BLaER1 (cell line): ENCODE measurements around the gene TECPR1.

Experiments used
- H3K27ac ChIP-seq: shearing (Covaris generic); formaldehyde crosslinking; 2 replicates; pipeline ENCODE4 v1.8.1; 2022
- H3K27me3 ChIP-seq: shearing (Covaris generic); formaldehyde crosslinking; 2 replicates; pipeline ENCODE4 v1.8.1; 2022
- H3K36me3 ChIP-seq: shearing (Covaris generic); formaldehyde crosslinking; 2 replicates; pipeline ENCODE4 v1.8.1; 2022
- H3K4me1 ChIP-seq: shearing (Covaris generic); formaldehyde crosslinking; 2 replicates; pipeline ENCODE4 v1.8.1; 2022
- H3K4me2 ChIP-seq: shearing (Covaris generic); formaldehyde crosslinking; 2 replicates; pipeline ENCODE4 v1.8.1; 2022
- H3K4me3 ChIP-seq: shearing (Covaris generic); formaldehyde crosslinking; 2 replicates; pipeline ENCODE4 v1.8.1; 2022
- H3K9ac ChIP-seq: shearing (Covaris generic); formaldehyde crosslinking; 2 replicates; pipeline ENCODE4 v1.8.1; 2022
- H3K9me3 ChIP-seq: shearing (Covaris generic); formaldehyde crosslinking; 2 replicates; pipeline ENCODE4 v1.8.1; 2022
- H4K20me1 ChIP-seq: shearing (Covaris generic); formaldehyde crosslinking; 2 replicates; pipeline ENCODE4 v1.8.1; 2022
- Cebpa-rat ChIP-seq: shearing (Covaris generic); IDR thresholded peaks from 2 replicates; pipeline ENCODE4 v1.8.1; 2022

The TECPR1 gene

DNA sequence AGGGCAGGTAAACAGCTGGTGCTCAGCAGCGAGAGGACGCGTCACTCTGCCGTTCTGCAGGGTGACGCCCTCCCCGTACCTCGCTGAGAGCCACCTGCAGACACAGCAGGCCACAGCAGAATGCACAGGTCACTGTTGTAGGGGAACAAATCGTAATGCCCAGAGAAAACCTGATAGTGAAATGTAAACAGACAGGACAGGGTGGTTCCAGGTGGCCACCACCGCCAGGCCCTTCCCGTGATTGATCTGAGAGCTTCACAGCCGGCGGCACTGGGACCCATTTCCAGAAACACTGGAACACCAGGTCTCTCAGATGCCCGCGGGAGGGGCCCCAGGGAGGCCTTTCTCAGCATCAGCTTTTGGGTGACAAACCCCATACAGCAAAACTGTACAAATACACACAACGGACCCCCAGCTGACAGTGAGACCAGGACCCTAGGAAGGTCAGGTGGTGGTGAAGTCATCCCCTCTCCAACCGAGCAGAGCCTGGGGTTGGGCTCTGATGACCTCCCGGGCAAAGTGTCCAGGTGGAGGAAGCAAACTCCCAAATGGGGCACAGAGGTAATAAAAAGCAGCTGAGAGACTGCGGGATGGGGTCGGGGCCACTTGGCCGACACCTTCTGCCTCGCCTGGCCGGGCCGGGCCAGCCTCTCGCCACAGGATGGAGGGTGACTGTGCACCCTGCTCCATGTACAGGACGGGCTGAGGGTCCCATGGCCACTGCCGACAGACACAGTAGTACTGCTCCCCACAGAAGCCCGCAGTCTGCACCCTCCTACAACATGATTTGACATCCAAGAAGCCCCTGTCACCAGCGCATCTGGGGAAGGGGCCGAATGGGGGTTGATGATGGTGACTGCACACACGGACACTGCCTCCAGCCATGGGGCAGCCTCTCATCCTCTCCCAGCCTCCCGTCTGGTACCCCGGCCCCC is 36.2 kb downstream of the TECPR1 start:
- Histone ChIP-seq H3K9ac (no peak overlapping the region), H3K4me3 (no peak overlapping the region), H3K27me3 (no peaks in the 10 kb centered on the region), H4K20me1 (no peaks in the 10 kb centered on the region), H3K36me3 (peaks cover 17% of the 10 kb centered on the region), H3K4me1 (peaks cover 39% of the 10 kb centered on the region), H3K27ac (no peak overlapping the region), H3K9me3 (no peaks in the 10 kb centered on the region), H3K4me2 (no peak overlapping the region)
- TF ChIP-seq Cebpa-rat, result no peak

DNA sequence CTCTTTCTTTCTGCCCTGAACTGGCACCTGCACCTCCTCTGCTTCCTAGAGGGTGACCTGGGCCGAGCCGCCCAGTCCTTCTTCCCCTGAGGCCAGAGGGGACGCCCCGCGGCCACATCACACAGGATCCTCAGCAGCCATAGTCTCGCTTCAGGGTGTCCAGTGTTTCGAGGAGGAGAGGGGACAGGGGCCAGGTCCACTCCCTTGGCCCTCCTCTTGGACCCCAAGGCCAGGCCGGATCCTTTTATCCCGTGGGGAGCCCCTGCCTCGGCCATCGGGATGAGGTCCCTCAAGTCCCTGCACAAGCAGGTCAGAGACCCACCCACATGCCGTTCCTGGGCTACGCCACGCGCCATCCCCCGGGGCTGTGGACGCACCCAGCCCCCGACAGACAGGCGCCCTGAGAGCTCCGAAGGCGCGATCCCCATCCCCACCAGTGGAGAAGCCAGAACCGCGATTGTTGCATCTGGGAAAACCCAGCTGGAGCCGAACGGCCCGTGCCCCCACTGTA is 37.2 kb downstream of the TECPR1 start:
- Histone ChIP-seq H3K36me3 (peaks cover 17% of the 10 kb centered on the region), H4K20me1 (no peaks in the 10 kb centered on the region), H3K4me3 (no peak overlapping the region), H3K9ac (no peak overlapping the region), H3K27me3 (no peaks in the 10 kb centered on the region), H3K4me2 (no peak overlapping the region), H3K27ac (no peak overlapping the region), H3K9me3 (no peaks in the 10 kb centered on the region), H3K4me1 (peaks cover 36% of the 10 kb centered on the region)
- TF ChIP-seq Cebpa-rat, result no peak

DNA sequence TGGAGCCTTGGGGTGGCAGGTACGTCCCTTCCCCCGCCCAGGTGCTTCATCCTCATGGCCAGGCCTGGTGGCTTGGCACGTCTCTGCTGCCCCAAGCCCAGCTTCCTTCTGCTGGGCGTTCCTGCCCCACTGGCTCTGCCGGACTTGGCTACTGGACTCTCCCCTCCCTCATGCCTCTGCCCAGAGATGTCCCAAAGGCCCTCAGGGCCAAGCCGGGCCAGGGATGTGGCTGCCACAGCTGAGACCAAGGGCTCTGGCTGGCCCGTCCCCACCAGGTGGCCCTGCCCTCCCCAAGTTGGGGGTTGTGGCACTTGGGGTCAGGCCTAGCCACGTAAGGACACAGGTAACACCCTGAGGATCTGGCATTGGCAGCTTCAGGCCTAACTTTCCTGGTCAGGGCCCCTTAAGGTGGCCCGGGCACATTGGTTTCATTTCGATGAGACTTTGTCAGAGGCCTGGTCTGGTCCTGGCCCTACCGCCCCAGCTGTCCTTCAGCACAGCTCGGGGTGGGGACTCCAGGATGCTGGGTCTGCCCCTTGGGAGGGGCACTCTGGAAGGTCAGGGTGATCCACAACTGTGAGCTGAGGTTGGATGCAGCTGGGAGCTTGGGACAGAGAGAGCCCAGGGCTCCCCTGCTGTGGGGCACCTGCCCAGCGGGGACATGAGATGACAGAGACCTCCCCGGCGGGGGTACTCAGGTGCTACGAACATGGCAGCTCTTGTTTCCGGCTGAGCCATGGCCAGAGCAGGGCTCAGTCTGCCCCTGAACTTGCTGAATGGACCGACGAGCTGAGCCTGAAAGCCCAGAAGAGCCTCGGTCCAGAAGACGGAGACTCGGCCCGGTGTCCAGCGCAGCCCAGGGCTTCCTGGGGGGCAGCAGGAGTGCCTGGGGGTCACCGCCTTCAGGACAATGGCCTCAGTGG is 37.9 kb downstream of the TECPR1 start:
- TF ChIP-seq Cebpa-rat, result no peak
- Histone ChIP-seq H3K27me3 (no peaks in the 10 kb centered on the region), H4K20me1 (no peaks in the 10 kb centered on the region), H3K4me1 (peaks cover 30% of the 10 kb centered on the region), H3K27ac (no peak overlapping the region), H3K9ac (no peak overlapping the region), H3K4me2 (no peak overlapping the region), H3K36me3 (peaks cover 17% of the 10 kb centered on the region), H3K9me3 (no peaks in the 10 kb centered on the region), H3K4me3 (no peak overlapping the region)

DNA sequence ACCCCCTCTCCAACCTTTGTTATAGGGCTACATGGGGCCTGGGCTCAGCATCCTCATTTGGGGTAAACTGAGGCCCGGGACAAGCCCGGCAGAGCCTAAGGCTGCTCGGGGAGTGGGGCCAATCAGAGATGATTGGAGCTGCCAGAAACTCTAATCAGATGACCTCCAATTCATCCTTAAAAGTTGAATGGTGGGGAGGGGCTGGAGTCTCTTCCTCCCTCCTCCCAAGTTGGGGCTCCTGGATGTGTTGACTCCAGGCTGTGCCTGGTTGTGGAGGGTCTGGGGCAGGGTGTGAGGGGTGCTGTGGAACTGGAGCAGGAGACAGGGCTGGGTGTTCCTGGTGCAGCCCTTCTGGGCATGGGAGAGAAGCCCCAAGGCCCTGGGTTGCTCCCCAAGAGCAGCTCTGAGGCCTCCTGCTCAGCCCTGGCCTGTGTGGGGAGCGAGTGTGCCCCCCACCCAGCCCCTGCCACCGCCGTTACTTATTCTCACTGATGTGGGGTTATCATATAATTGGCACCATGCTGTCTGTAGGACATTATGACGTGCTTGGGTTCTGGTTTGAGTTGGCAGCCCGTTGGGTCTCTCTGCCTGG is 38.6 kb downstream of the TECPR1 start:
- no peak overlapping the region for H3K4me2 ChIP-seq
- TF ChIP-seq Cebpa-rat, result no peak

DNA sequence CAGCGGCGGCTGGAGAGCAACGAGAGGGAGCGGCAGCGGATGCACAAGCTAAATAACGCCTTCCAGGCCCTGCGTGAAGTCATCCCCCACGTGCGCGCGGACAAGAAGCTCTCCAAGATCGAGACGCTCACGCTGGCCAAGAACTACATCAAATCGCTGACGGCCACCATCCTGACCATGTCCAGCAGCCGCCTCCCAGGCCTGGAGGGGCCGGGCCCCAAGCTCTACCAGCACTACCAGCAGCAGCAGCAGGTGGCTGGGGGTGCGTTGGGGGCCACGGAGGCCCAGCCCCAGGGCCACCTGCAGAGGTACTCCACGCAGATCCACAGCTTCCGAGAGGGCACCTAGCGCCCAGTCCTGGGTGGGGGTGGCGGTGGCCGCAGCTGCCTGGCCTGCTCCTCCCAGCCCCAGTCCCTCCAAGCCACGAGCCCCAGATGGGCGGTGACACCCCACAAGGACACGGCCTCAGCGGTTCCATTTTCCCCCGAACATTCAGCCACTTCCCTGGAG is 39.4 kb downstream of the TECPR1 start:
- H3K9ac ChIP-seq, result no peak overlapping the region
- no peak overlapping the region for H3K4me3 ChIP-seq

More for the DNA sequence above, 38.6 kb downstream of the TECPR1 start:
- H3K27me3 ChIP-seq, result no peaks in the 10 kb centered on the region
- peaks cover 17% of the 10 kb centered on the region for H3K36me3 ChIP-seq
- no peak overlapping the region for H3K9ac ChIP-seq
- H3K27ac ChIP-seq, result no peak overlapping the region
- no peaks in the 10 kb centered on the region for H4K20me1 ChIP-seq
- H3K9me3 ChIP-seq, result no peaks in the 10 kb centered on the region
- H3K4me1 ChIP-seq, result peaks cover 32% of the 10 kb centered on the region
- no peak overlapping the region for H3K4me3 ChIP-seq

DNA sequence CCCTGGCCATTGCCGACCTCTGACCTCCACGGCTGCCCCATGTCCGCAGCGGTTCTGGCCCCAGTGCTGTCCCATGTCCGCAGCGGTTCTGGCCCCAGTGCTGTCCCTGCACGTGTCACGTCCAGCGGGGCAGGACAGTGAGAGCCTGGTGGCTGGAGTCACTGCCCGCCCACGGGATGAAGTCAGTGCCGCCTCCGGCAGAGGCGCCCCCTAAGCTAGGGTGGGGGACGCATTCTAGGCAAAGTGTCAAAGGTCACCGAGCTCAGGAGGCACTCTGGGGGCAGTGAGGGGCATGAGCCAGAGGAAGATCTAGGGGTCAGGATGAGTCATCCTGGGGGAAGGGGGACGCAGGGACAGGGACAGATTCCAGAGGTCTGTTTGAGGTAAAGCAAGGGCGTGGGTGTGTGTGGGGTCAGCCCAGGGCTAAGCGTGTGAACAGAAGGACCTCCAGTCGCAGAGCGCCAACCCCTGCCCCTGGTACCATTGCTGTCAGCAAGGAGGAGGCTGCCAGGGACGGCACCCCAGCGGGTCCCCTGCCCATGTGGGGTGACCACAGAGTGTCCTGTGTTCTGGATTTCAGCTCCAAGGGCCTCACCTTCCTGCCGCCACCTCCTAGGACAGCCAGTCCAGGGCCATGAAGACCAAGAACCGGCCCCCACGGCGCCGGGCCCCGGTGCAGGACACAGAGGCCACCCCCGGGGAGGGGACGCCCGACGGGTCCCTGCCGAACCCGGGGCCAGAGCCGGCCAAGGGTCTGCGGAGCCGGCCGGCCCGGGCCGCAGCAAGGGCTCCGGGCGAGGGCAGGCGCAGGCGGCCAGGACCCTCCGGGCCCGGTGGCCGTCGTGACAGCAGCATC is 40.1 kb downstream of the TECPR1 start:
- Histone ChIP-seq H3K27me3 (no peaks in the 10 kb centered on the region), H4K20me1 (no peaks in the 10 kb centered on the region), H3K4me1 (peaks cover 19% of the 10 kb centered on the region), H3K9ac (no peak overlapping the region), H3K4me3 (peak overlapping the region; percentile 36; the same call in 1 of the 2 replicates), H3K27ac (no peak overlapping the region), H3K36me3 (peaks cover 20% of the 10 kb centered on the region), H3K9me3 (no peaks in the 10 kb centered on the region), H3K4me2 (peak overlapping the region; percentile 69)
- no peak for TF ChIP-seq Cebpa-rat

More for the DNA sequence above, 39.4 kb downstream of the TECPR1 start:
- peaks cover 24% of the 10 kb centered on the region for H3K4me1 ChIP-seq
- H3K9me3 ChIP-seq, result no peaks in the 10 kb centered on the region
- no peak for TF ChIP-seq Cebpa-rat
- H4K20me1 ChIP-seq, result no peaks in the 10 kb centered on the region
- no peaks in the 10 kb centered on the region for H3K27me3 ChIP-seq
- H3K27ac ChIP-seq, result no peak overlapping the region
- peak overlapping the region; percentile 69; the same call in 1 of the 2 replicates for H3K4me2 ChIP-seq
- H3K36me3 ChIP-seq, result peaks cover 20% of the 10 kb centered on the region

DNA sequence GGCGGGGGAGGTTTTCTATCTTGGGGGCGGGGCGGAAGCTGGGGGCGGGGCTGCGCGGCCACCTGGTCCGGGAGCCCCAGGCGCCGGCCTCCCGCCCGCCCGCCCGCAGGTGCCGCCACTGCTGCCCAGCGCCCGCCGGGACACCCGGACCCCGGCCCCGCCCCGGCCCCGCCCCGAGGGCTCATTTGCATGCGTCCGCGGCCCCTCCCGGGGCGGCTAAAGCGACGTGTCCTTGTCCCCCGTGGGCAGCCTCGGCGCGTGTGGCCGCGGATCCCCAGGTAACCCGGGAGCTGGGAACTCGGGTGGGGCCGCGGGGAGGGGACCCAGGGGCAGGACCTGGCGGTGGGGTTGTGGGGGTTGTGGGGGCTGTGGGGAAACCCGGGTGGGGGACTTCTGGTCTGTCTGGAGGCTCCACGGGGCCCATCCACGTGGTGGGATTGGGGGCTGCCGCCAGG is 40.8 kb downstream of the TECPR1 start, which contains the start of gene BHLHA15:
BHLHA15 (plus strand) TSS at position 219 of the 455 bp plus-strand sequence. CDS start 871 bp downstream, outside the sequence.
- TF ChIP-seq Cebpa-rat, result no peak
- H3K4me3 ChIP-seq, result peak within 1 kb of the TSS; percentile 36; the same call in 1 of the 2 replicates
- no peaks in the 10 kb centered on the region for H4K20me1 ChIP-seq
- H3K36me3 ChIP-seq, result peaks cover 26% of the 10 kb centered on the region
- H3K9me3 ChIP-seq, result no peaks in the 10 kb centered on the region
- H3K9ac ChIP-seq, result no peak within 1 kb of the TSS
- no peaks in the 10 kb centered on the region for H3K27me3 ChIP-seq
- H3K4me2 ChIP-seq, result peak within 1 kb of the TSS; percentile 69
- peaks cover 19% of the 10 kb centered on the region for H3K4me1 ChIP-seq
- H3K27ac ChIP-seq, result no peak within 1 kb of the TSS

DNA sequence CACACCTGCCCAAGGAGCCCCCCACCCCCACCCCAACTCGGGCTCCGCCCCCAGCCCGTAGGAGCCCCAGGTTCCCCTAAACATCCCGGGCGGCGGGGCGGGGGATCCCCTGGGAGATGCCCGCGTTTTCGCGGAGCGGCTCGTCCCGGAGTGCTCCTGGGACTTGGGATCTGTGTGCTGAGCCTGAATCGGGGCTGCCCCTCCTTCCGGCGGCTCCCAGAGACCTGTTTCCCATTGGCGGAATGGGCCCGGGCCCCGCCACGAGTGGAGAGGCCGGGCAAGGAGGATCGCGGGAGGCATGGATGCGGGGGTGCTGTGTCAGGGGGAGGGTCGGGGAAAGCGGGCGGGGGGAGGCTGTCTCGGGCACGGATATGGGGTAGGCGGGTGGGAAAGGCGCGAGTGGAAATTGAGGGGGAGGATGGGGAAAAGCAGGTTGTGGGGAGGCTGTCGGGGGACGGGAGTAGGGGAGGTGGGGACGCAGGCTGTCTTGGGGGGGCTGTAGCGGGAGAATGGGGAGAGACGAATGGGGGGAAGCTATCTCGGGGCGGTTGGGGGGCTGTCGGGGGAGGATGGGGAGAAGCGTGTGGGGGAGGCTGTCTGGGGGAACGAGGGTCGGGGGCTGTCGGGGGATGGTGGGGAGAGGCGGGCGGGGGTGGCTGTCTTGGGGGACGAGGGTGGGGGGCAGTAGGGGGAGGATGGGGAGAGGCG is 41.4 kb downstream of the TECPR1 start:
- Histone ChIP-seq H3K4me1 (peaks cover 19% of the 10 kb centered on the region), H3K4me3 (no peak overlapping the region), H3K27ac (no peak overlapping the region), H3K4me2 (peak overlapping the region; percentile 30; the same call in 1 of the 2 replicates), H3K9me3 (no peaks in the 10 kb centered on the region), H4K20me1 (no peaks in the 10 kb centered on the region; the same call in 1 of the 2 replicates), H3K27me3 (no peaks in the 10 kb centered on the region), H3K36me3 (peaks cover 26% of the 10 kb centered on the region), H3K9ac (no peak overlapping the region)
- no peak for TF ChIP-seq Cebpa-rat
